MM.1S (cell line): ENCODE data around the gene EPB41.

Experiments
- EZH2 ChIP-seq: fragments of 300-600 bp; sonication (generic); optimal IDR thresholded peaks from 2 replicates; pipeline ENCODE3; 2017; ENCODE audit warnings: low read depth, mild to moderate bottlenecking, antibody characterized with exemption, low read length, mixed read lengths
- EZH2phosphoT487 ChIP-seq: fragments of 300-600 bp; sonication (generic); IDR thresholded peaks from 2 replicates; pipeline ENCODE4 v1.6.1; 2018; ENCODE audit warnings: antibody characterized with exemption, low read length
- TF ChIP-seq, protein P1 (sequence below): fragments of 300-600 bp; sonication (generic); IDR thresholded peaks from 2 replicates; pipeline ENCODE4 v1.5.1; 2016; ENCODE audit warnings: antibody characterized with exemption, low read length, mixed read lengths

DNA sequence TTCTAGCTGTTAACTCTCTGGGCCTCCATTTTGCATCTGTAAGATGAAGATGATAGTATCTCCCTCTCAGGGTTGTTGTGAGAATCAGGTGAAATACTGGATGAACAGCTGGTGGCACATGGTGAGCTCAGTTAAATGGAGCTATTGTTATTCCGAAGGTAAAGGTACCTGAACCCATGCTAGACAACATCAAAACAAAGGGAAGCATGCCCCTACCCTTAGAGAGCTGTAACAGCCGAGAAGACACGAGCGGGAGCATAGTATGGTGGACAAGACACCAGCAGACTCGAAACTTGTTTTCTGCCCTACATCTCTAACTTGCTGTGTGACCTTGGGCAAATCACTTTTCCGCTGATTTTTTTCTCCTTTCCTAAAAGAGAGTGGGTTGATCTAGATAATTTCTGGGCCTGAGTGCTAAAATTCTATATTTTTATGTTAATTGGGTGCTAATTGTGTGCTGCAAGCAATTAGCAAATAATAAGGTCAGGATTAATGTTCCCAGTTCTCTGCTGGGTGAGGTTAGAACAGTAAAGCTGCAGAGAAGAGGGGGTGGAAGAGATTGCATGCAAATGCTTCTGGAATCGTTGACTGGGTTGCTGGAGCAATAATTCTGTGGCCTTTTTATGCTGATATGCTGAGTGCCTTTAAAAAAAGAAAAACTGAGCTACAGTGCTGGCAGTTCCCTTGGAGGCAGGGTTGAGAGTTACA lies 198.5 kb downstream of the EPB41 start:
- TF ChIP-seq, protein P1, sequence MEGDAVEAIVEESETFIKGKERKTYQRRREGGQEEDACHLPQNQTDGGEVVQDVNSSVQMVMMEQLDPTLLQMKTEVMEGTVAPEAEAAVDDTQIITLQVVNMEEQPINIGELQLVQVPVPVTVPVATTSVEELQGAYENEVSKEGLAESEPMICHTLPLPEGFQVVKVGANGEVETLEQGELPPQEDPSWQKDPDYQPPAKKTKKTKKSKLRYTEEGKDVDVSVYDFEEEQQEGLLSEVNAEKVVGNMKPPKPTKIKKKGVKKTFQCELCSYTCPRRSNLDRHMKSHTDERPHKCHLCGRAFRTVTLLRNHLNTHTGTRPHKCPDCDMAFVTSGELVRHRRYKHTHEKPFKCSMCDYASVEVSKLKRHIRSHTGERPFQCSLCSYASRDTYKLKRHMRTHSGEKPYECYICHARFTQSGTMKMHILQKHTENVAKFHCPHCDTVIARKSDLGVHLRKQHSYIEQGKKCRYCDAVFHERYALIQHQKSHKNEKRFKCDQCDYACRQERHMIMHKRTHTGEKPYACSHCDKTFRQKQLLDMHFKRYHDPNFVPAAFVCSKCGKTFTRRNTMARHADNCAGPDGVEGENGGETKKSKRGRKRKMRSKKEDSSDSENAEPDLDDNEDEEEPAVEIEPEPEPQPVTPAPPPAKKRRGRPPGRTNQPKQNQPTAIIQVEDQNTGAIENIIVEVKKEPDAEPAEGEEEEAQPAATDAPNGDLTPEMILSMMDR: no peak
- TF ChIP-seq EZH2 (no peak), EZH2phosphoT487 (no peak)
